ENCODE measurements around the gene CFDP1.

Gene CFDP1

DNA sequence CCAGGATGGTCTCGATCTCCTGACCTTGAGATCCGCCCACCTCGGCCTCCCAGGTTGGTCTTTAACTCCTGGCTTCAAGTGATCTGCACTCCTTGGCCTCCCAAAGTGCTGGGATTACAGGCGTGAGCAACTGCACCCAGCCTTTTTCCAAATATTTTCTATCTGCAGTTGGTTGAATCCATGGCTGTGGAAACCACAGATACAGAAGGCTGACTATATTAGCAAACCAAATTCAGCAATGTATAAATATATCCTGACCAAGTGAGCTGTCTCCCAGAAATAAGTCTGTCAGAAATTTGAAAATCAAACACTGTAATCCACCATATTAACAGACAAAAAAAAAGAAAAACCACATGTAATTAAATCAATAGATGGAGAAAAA is 9.6 kb downstream of the CFDP1 start:
- in situ Hi-C loops (cut with MboI; ENCODE audit: low sequenced_read_pairs, unreplicated experiment): no loop called here
- no peak for DNase-seq (ENCODE audit: low spot score)
- TF ChIP-seq CTCF (IDR thresholded peaks at IDR 0.05; ENCODE audit: borderline replicate concordance, control extremely low read depth, extremely low read depth, insufficient read depth, missing control alignments): no peak

GRCh38 chr16:75421820-75422126 is 11.5 kb downstream of the CFDP1 start:
- no peak for TF ChIP-seq CTCF (IDR thresholded peaks at IDR 0.05; ENCODE audit: borderline replicate concordance, control extremely low read depth, extremely low read depth, insufficient read depth, missing control alignments)
- in situ Hi-C loops (cut with MboI; ENCODE audit: low sequenced_read_pairs, unreplicated experiment): no loop called here
- DNase-seq (ENCODE audit: low spot score): no peak

GRCh38 chr16:75420987-75421819 is 12.1 kb downstream of the CFDP1 start:
- TF ChIP-seq CTCF (IDR thresholded peaks at IDR 0.05; ENCODE audit: borderline replicate concordance, control extremely low read depth, extremely low read depth, insufficient read depth, missing control alignments): no peak
- DNase-seq (ENCODE audit: low spot score): no peak
- in situ Hi-C loops (cut with MboI; ENCODE audit: low sequenced_read_pairs, unreplicated experiment): no loop called here

GRCh38 chr16:75416904-75417565 is 16.3 kb downstream of the CFDP1 start:
- no peak for DNase-seq (ENCODE audit: low spot score)
- TF ChIP-seq CTCF (IDR thresholded peaks at IDR 0.05; ENCODE audit: borderline replicate concordance, control extremely low read depth, extremely low read depth, insufficient read depth, missing control alignments): no peak
- in situ Hi-C loops (cut with MboI; ENCODE audit: low sequenced_read_pairs, unreplicated experiment): no loop called here

DNA sequence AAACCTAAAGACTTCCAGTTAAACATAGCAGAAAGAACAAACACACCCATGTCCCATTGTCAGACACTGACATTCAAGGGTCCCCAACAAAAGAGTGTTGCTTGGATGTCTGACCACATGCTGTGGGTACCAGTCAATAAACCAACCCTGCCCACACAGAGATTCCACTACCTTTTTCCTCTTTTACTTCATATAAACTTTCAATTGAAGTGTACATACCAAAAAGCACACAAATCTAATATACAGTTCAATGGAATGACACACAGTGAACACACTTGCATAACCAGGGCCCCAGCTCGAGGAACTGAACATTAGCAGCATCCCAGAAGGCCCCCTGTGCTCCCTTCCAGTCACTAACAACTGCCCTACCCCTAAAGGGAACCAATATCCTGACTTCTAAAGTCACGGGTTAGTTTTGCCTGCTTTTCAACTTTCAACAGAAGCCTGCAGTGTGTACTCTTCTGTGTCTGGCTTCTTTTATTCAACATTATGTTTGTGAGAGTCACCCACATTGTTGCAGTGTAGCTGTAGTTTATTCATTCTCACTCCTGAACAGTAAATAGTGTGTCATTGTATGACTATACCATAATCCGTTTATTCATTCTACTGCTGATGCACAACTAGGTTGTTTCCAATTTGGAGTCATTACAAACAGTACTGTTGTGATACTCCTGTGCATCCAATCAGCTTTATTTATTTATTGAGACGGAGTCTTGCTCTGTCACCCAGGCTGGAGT is 18.0 kb downstream of the CFDP1 start:
- in situ Hi-C loops (cut with MboI; ENCODE audit: low sequenced_read_pairs, unreplicated experiment): no loop called here
- TF ChIP-seq CTCF (IDR thresholded peaks at IDR 0.05; ENCODE audit: borderline replicate concordance, control extremely low read depth, extremely low read depth, insufficient read depth, missing control alignments): no peak
- DNase-seq (ENCODE audit: low spot score): no peak

DNA sequence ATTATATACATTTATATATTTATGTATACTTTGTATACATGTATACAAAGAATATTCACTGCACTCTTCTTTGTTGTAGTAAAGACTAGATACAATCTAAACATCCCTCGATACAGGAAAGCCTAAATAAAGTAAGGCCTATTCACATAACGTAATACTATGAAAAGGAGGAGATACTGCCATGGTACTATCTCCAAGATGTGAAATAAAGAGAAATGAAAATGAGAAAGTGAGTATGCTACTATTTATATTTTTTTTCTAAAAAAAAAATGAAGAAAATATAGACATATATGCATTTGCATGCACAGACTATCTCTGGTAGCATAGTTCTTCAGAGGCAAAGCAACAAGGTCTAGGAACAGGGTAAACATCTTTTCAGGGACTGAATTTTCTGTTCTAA is 19.4 kb downstream of the CFDP1 start:
- no peak for TF ChIP-seq CTCF (IDR thresholded peaks at IDR 0.05; ENCODE audit: borderline replicate concordance, control extremely low read depth, extremely low read depth, insufficient read depth, missing control alignments)
- in situ Hi-C loops (cut with MboI; ENCODE audit: low sequenced_read_pairs, unreplicated experiment): no loop called here
- no peak for DNase-seq (ENCODE audit: low spot score)
